ENCODE data around the gene CTNNA2.

CTNNA2 gene

GRCh38 chr2:80292474-80292873 is 779.6 kb downstream of the CTNNA2 start:
- DNase-seq (ENCODE audit: low spot score) = no peak

GRCh38 chr2:80293039-80293438 is 780.2 kb downstream of the CTNNA2 start:
- DNase-seq (ENCODE audit: low spot score) = no peak

GRCh38 chr2:80298954-80299353 is 786.1 kb downstream of the CTNNA2 start:
- no peak for DNase-seq (ENCODE audit: low spot score)

GRCh38 chr2:80299661-80300060 is 786.8 kb downstream of the CTNNA2 start:
- DNase-seq (ENCODE audit: low spot score) = no peak

GRCh38 chr2:80300346-80300745 is 787.5 kb downstream of the CTNNA2 start:
- DNase-seq (ENCODE audit: low spot score) = no peak

GRCh38 chr2:80300954-80301353 is 788.1 kb downstream of the CTNNA2 start:
- DNase-seq (ENCODE audit: low spot score) = no peak

GRCh38 chr2:80302001-80302313 is 789.1 kb downstream of the CTNNA2 start:
- DNase-seq (ENCODE audit: low spot score) = no peak

- DNase-seq (ENCODE audit: low spot score) = no peak
Measured at GRCh38 chr2:80302314-80303005, 789.6 kb downstream of the CTNNA2 start.

- DNase-seq (ENCODE audit: low spot score) = no peak
Measured at GRCh38 chr2:80303006-80303908, 790.4 kb downstream of the CTNNA2 start.

GRCh38 chr2:80303909-80304837 is 791.3 kb downstream of the CTNNA2 start, which contains the start of gene LRRTM1:
LRRTM1 (minus strand) TSS chr2:80304752; CDS start chr2:80303819, 933 bp downstream.
- no peak for DNase-seq (ENCODE audit: low spot score)

GRCh38 chr2:80311304-80311703 is 798.5 kb downstream of the CTNNA2 start:
- DNase-seq (ENCODE audit: low spot score) = no peak

GRCh38 chr2:80312282-80312839 is 799.5 kb downstream of the CTNNA2 start:
- DNase-seq (ENCODE audit: low spot score) = no peak

- DNase-seq (ENCODE audit: low spot score) = no peak
Measured at GRCh38 chr2:80322311-80322920, 809.6 kb downstream of the CTNNA2 start.

GRCh38 chr2:80322958-80323357 is 810.1 kb downstream of the CTNNA2 start:
- DNase-seq (ENCODE audit: low spot score) = no peak

GRCh38 chr2:80323610-80324009 is 810.8 kb downstream of the CTNNA2 start:
- no peak for DNase-seq (ENCODE audit: low spot score)

- no peak for DNase-seq (ENCODE audit: low spot score)
Measured at GRCh38 chr2:80324525-80324924, 811.7 kb downstream of the CTNNA2 start.

- DNase-seq (ENCODE audit: low spot score) = no peak
Measured at GRCh38 chr2:80326214-80326613, 813.4 kb downstream of the CTNNA2 start.

GRCh38 chr2:80326861-80327260 is 814.0 kb downstream of the CTNNA2 start:
- DNase-seq (ENCODE audit: low spot score) = no peak

GRCh38 chr2:80328159-80328571 is 815.3 kb downstream of the CTNNA2 start:
- DNase-seq (ENCODE audit: low spot score) = no peak

- no peak for DNase-seq (ENCODE audit: low spot score)
Measured at GRCh38 chr2:80329491-80329890, 816.6 kb downstream of the CTNNA2 start.
